Astrocyte of the spinal cord (primary cell): Measurements from ENCODE around the gene PIGR.

ENCODE experiments used
- DNase-seq: peaks from one replicate; pipeline ENCODE4 v3.0.0; 2011; ENCODE audit warnings: low read depth, low spot score
- H3K4me3 ChIP-seq: 2 replicates; pipeline ENCODE4 v1.5.1; 2011; ENCODE audit warnings: low read depth, mild to moderate bottlenecking, low read length, moderate library complexity
- CTCF ChIP-seq: IDR thresholded peaks from 2 replicates; pipeline ENCODE4 v1.5.1; 2012; ENCODE audit warnings: low read depth, mild to moderate bottlenecking, low read length, inconsistent platforms
- in situ Hi-C: cut with HindIII; loops from 2 replicates; pipeline ENCODE4 v1.10.0; 2017; ENCODE audit warnings: low sequenced_read_pairs

Gene PIGR

GRCh38 chr1:206923009-206923960 lies 23.0 kb downstream of the PIGR start:
- TF ChIP-seq CTCF: no peak
- no peak overlapping the region for H3K4me3 ChIP-seq
- in situ Hi-C loops: no loop called here
- no peak for DNase-seq

- no peak for DNase-seq
- no peak overlapping the region for H3K4me3 ChIP-seq
- in situ Hi-C loops: no loop called here
- no peak for TF ChIP-seq CTCF
Observed at GRCh38 chr1:206922524-206922923, 23.7 kb downstream of the PIGR start.

GRCh38 chr1:206921772-206922265 lies 24.4 kb downstream of the PIGR start, which contains the start of gene FCMR:
Gene FCMR (minus strand): TSS chr1:206921941. CDS start chr1:206921854, 87 bp downstream.
- in situ Hi-C loops: no loop called here
- no peak for TF ChIP-seq CTCF
- no peak for DNase-seq
- no peak within 1 kb of the TSS for H3K4me3 ChIP-seq

DNA sequence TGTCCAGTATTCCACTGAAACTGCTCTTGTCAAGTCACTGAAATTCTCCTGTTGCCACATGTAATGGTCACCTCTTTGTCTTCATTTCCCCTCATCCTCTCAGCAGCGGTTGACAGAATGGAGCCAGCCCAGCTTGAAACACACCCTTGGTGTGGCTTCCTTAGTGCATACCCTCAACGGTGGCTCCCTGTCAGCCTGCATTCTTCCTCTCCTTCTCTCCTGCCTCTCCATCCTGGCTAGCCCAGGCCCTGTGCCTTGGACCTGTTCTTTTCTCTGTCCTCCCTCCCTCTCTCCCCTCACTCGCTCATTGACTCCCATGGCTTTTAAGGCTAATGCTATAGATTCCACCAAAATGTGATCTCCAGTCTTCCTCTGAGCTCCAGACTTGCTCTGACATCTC lies 28.2 kb downstream of the PIGR start:
- TF ChIP-seq CTCF: no peak
- in situ Hi-C loops: no loop called here
- H3K4me3 ChIP-seq: no peak overlapping the region
- DNase-seq: no peak

GRCh38 chr1:206916000-206916709 lies 30.1 kb downstream of the PIGR start:
- in situ Hi-C loops: no loop called here
- DNase-seq: no peak
- no peak overlapping the region for H3K4me3 ChIP-seq
- TF ChIP-seq CTCF: no peak

- in situ Hi-C loops: no loop called here
- H3K4me3 ChIP-seq: no peak overlapping the region
- no peak for TF ChIP-seq CTCF
- no peak for DNase-seq
Observed at GRCh38 chr1:206915030-206915735, 31.1 kb downstream of the PIGR start.
